Duodenal mucosa (tissue), 2 donors: ENCODE measurements around the gene MRPS34.

ENCODE experiments used
- H3K27ac ChIP-seq: one replicate; pipeline ENCODE4 v1.7.0; 2013; ENCODE audit warnings: low read depth, low read length
- H3K27me3 ChIP-seq, 2 donors: one replicate each; pipeline ENCODE4 v1.7.0; 2013; ENCODE audit warnings: low read length in 2 of 2, control low read depth in 1 of 2; ENCODE audit not compliant: insufficient read depth in 2 of 2, control insufficient read depth in 1 of 2
- H3K36me3 ChIP-seq, 2 donors: one replicate each; pipeline ENCODE4 v1.7.0; 2013; ENCODE audit warnings: low read length in 2 of 2, control low read depth in 1 of 2; ENCODE audit not compliant: insufficient read depth in 2 of 2, control insufficient read depth in 1 of 2
- H3K4me1 ChIP-seq, 2 donors: one replicate each; pipeline ENCODE4 v1.7.0; 2013; ENCODE audit warnings: low read length in 2 of 2, control low read depth in 1 of 2; ENCODE audit not compliant: insufficient read depth in 2 of 2, control insufficient read depth in 1 of 2
- H3K4me3 ChIP-seq, 2 donors: one replicate each; pipeline ENCODE4 v1.7.0; 2013; ENCODE audit warnings: low read length in 2 of 2, low read depth in 1 of 2
- H3K9ac ChIP-seq, 2 donors: one replicate each; pipeline ENCODE4 v1.7.0; 2013; ENCODE audit warnings: low read length in 2 of 2, low read depth in 1 of 2
- H3K9me3 ChIP-seq, 2 donors: one replicate each; pipeline ENCODE4 v1.7.0; 2013; ENCODE audit warnings: low read length in 2 of 2, control low read depth in 1 of 2; ENCODE audit not compliant: control insufficient read depth in 1 of 2

Gene MRPS34

DNA sequence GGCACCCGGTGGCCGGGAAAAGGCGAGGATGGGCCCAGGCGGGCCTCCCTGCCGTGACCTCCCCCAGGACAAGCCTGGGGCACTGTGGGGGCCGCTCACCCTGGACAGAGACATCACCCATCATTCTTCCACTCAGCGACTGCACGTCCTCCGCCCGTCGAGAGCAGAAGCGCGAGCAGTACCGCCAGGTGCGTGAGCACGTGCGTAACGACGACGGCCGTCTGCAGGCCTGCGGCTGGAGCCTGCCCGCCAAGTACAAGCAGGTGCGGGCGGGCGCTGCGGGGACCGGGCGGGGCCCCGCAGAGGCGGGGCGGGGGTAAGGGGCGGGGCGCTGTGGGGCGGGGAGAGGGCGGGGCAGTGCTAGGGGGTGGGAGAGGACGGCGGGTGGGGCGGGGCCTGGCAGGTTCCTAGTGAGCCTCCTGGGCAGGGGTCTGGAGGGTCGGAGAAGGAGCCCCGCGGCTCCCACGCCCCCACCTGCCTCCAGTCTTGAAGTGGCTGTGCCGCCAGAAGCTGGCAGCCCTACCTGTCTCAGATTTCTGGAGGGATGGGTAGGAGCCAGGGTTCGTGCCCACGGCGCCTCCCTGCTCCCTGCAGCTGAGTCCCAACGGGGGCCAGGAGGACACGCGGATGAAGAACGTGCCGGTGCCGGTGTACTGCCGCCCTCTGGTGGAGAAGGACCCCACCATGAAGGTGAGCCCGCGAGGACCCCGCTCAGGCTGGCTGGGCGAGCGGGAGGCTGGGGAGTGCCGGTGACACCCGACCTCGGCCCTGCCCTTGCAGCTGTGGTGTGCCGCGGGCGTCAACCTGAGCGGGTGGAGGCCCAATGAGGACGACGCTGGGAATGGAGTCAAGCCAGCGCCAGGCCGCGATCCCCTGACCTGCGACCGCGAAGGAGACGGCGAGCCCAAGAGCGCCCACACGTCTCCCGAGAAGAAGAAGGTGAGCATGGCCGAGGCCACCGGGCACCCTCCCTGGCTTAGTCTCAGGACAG is 9.1 kb downstream of the MRPS34 start:
- no peaks in the 10 kb centered on the region for H3K27me3 ChIP-seq
- peaks cover 21 to 81% of the 10 kb centered on the region in 2 donors for H3K36me3 ChIP-seq
- no peaks in the 10 kb centered on the region for H3K9me3 ChIP-seq
- H3K4me1 ChIP-seq = no peaks in the 10 kb centered on the region
- no peak overlapping the region for H3K9ac ChIP-seq
- no peak overlapping the region for H3K4me3 ChIP-seq
- H3K27ac ChIP-seq = no peak overlapping the region

GRCh38 chr16:1762879-1763520 is 9.9 kb downstream of the MRPS34 start:
- H3K27ac ChIP-seq = no peak overlapping the region
- no peaks in the 10 kb centered on the region for H3K9me3 ChIP-seq
- peaks cover 4 to 6% of the 10 kb centered on the region in 2 donors for H3K4me1 ChIP-seq
- H3K27me3 ChIP-seq = no peaks in the 10 kb centered on the region
- peaks cover 21 to 74% of the 10 kb centered on the region in 2 donors for H3K36me3 ChIP-seq
- H3K4me3 ChIP-seq = no peak overlapping the region
- no peak overlapping the region for H3K9ac ChIP-seq

GRCh38 chr16:1762196-1762878 is 10.6 kb downstream of the MRPS34 start:
- Histone ChIP-seq H3K27ac (no peak overlapping the region), H3K9me3 (no peaks in the 10 kb centered on the region), H3K27me3 (no peaks in the 10 kb centered on the region), H3K9ac (no peak overlapping the region), H3K4me1 (peaks cover 11 to 13% of the 10 kb centered on the region in 2 donors), H3K36me3 (peaks cover 21 to 67% of the 10 kb centered on the region in 2 donors), H3K4me3 (no peak overlapping the region)

- H3K4me1 ChIP-seq = peaks cover 11 to 16% of the 10 kb centered on the region in 2 donors
- no peaks in the 10 kb centered on the region for H3K9me3 ChIP-seq
- no peaks in the 10 kb centered on the region for H3K27me3 ChIP-seq
- H3K27ac ChIP-seq = no peak overlapping the region
- no peak overlapping the region for H3K4me3 ChIP-seq
- H3K36me3 ChIP-seq = peaks cover 21 to 63% of the 10 kb centered on the region in 2 donors
- no peak overlapping the region for H3K9ac ChIP-seq
These were observed 11.2 kb downstream of the MRPS34 start for GRCh38 chr16:1761751-1762150.

GRCh38 chr16:1760911-1761310 is 12.0 kb downstream of the MRPS34 start:
- no peak overlapping the region for H3K9ac ChIP-seq
- H3K36me3 ChIP-seq = peaks cover 21 to 56% of the 10 kb centered on the region in 2 donors
- no peaks in the 10 kb centered on the region for H3K27me3 ChIP-seq
- no peak overlapping the region for H3K27ac ChIP-seq
- H3K4me3 ChIP-seq = no peak overlapping the region
- no peaks in the 10 kb centered on the region for H3K9me3 ChIP-seq
- H3K4me1 ChIP-seq = peaks cover 11 to 18% of the 10 kb centered on the region in 2 donors

- Histone ChIP-seq H3K4me1 (peaks cover 11 to 18% of the 10 kb centered on the region in 2 donors), H3K36me3 (peaks cover 12 to 51% of the 10 kb centered on the region in 2 donors), H3K9me3 (no peaks in the 10 kb centered on the region), H3K4me3 (no peak overlapping the region), H3K9ac (no peak overlapping the region), H3K27me3 (no peaks in the 10 kb centered on the region), H3K27ac (no peak overlapping the region)
These were observed 13.4 kb downstream of the MRPS34 start for GRCh38 chr16:1759511-1759910.

DNA sequence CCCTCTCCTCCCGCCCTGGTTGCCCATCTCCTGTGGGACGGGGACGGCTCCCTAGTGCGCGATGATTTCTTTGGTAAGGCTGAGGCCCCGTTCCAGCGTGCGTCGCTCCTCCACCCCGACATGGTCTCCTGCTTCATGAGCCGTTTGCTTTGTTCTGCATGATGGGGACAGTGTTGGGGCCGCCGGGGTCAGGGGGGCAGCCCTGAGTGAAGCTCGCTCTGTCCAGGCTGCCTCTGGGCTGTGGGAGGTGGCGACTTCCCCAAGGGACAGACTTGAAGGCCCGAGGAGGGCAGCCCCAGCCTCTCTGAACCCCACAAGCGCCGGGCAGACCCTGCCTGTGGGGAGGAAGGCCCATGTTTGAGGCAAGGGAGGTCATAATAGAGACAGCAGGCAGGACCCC is 14.0 kb downstream of the MRPS34 start:
- no peak overlapping the region for H3K27ac ChIP-seq
- H3K4me3 ChIP-seq = no peak overlapping the region
- H3K4me1 ChIP-seq = peaks cover 11 to 18% of the 10 kb centered on the region in 2 donors
- H3K36me3 ChIP-seq = peaks cover 10 to 50% of the 10 kb centered on the region in 2 donors
- H3K9ac ChIP-seq = no peak overlapping the region
- no peaks in the 10 kb centered on the region for H3K9me3 ChIP-seq
- H3K27me3 ChIP-seq = no peaks in the 10 kb centered on the region

- peak overlapping the region in 1 of 2 donors; percentile 47 for H3K9ac ChIP-seq
- H3K9me3 ChIP-seq = no peaks in the 10 kb centered on the region
- peaks cover 10 to 43% of the 10 kb centered on the region in 2 donors for H3K36me3 ChIP-seq
- H3K27me3 ChIP-seq = no peaks in the 10 kb centered on the region
- H3K4me1 ChIP-seq = peaks cover 11 to 18% of the 10 kb centered on the region in 2 donors
- peak overlapping the region; percentile 40 for H3K4me3 ChIP-seq
- H3K27ac ChIP-seq = no peak overlapping the region
These were observed 15.0 kb downstream of the MRPS34 start for GRCh38 chr16:1757714-1758461.

DNA sequence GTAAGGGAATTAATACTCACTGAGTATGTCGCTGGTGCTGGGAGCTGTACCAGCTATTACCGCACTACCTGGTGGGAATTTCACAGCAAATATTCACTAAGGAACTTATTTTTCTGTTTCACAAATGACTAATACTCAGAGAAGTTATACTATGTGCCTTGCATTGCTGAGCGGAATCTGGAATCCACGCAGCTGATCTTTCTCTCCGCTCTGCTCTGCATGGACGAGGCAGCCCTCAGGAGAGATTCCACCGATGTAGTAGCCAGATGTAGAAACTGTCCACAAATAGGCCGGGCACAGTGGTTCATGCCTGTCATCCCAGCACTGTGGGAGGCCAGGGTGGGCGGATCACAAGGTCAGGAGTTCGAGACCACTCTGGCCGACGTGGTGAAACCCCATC is 18.7 kb downstream of the MRPS34 start:
- H3K4me3 ChIP-seq = no peak overlapping the region
- no peak overlapping the region for H3K27ac ChIP-seq
- H3K4me1 ChIP-seq = peaks cover 11 to 18% of the 10 kb centered on the region in 2 donors
- no peaks in the 10 kb centered on the region for H3K9me3 ChIP-seq
- H3K36me3 ChIP-seq = peaks cover 15 to 41% of the 10 kb centered on the region in 2 donors
- H3K9ac ChIP-seq = no peak overlapping the region
- no peaks in the 10 kb centered on the region for H3K27me3 ChIP-seq
